Peyer's patch (tissue), 4 donors: ENCODE data around the gene THOC1.

ENCODE experiments used
- POLR2A ChIP-seq, 2 donors: fragments of 450-650 bp; IDR thresholded peaks; one replicate each; pipeline ENCODE4 v1.5.1; 2017; ENCODE audit warnings: antibody characterized with exemption in 2 of 2, mild to moderate bottlenecking in 2 of 2, moderate library complexity in 2 of 2
- TF ChIP-seq, protein P1 (sequence below), 6 experiments: fragments of 450-650 bp in 4 of 6; fragments of 200-600 bp in 2 of 6; sonication (generic) in 1 of 6; IDR thresholded peaks; one replicate each; pipeline ENCODE4 v1.5.1; 2017 to 2019; ENCODE audit warnings: antibody characterized with exemption in 6 of 6, mild to moderate bottlenecking in 3 of 6, moderate library complexity in 1 of 6

DNA sequence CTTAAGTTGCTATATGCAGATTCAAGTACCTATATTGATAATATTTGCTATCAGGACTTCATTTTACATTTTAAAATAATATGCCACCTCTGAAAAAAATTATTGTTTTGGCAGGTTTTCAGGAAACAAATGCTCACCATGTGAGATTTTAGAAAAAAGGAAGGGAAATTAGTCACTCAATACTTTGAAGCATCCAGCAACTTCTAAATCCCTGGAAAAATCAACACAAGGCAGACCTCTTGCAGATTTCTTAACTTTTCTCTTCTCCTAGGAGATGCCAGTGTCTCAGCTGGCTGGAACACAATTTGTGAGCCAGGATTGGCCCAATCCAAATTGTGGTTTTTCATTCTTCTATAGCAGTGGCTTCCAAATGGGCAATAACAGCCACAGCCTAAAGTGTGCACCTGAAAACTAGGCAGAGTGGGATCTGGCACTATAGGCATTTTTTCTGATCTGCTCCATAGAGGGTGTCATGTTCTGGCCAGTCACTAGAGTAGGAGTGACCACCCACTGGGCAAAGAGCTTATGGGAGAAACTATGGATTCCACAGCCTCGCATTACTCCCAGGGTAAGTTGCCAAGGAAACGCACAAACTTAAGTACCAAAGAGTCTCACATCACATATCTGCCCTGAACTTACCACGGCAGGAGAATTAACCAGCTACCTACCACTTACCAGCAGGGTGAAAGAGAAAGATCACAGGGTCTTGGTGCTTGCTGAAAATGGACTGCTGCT, 28.1 kb upstream of the THOC1 start:
- TF ChIP-seq, protein P1, sequence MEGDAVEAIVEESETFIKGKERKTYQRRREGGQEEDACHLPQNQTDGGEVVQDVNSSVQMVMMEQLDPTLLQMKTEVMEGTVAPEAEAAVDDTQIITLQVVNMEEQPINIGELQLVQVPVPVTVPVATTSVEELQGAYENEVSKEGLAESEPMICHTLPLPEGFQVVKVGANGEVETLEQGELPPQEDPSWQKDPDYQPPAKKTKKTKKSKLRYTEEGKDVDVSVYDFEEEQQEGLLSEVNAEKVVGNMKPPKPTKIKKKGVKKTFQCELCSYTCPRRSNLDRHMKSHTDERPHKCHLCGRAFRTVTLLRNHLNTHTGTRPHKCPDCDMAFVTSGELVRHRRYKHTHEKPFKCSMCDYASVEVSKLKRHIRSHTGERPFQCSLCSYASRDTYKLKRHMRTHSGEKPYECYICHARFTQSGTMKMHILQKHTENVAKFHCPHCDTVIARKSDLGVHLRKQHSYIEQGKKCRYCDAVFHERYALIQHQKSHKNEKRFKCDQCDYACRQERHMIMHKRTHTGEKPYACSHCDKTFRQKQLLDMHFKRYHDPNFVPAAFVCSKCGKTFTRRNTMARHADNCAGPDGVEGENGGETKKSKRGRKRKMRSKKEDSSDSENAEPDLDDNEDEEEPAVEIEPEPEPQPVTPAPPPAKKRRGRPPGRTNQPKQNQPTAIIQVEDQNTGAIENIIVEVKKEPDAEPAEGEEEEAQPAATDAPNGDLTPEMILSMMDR (IDR thresholded peaks at IDR 0.05): no peak
- no peak for TF ChIP-seq POLR2A (IDR thresholded peaks at IDR 0.05)
